K562 (cell line): ENCODE data around the gene CD1E. TPM values are rescaled to one million over a fixed set of nuclear protein-coding genes. Genes with fewer than 3 reads are reported as not detected.

Experiments
- BMI1 ChIP-seq: fragments of 150-350 bp; IDR thresholded peaks from 2 replicates; pipeline ENCODE4 v1.6.1; 2014; ENCODE audit warnings: low read length
- FOXP4 ChIP-seq: sonication (generic); formaldehyde crosslinking; IDR thresholded peaks from 2 replicates; pipeline ENCODE4 v1.8.0; 2022; ENCODE audit warnings: mild to moderate bottlenecking, missing genetic modification reagents, borderline replicate concordance
- HDAC3 ChIP-seq: fragments of 450-650 bp; IDR thresholded peaks from 2 replicates; pipeline ENCODE4 v1.6.1; 2018; ENCODE audit warnings: borderline replicate concordance, mild to moderate bottlenecking, moderate library complexity; ENCODE audit not compliant: partially characterized antibody
- MEF2D ChIP-seq: conservative IDR thresholded peaks from 2 replicates; pipeline ENCODE4 v1.6.1; 2016; ENCODE audit warnings: low read depth, missing genetic modification characterization, missing compliant biosample characterization
- MTA2 ChIP-seq: fragments of 450-650 bp; IDR thresholded peaks from 2 replicates; pipeline ENCODE4 v1.6.1; 2016; ENCODE audit warnings: low read depth
- ZEB2 ChIP-seq: fragments of 450-650 bp; IDR thresholded peaks from 2 replicates; pipeline ENCODE4 v1.6.1; 2016
- ZNF140 ChIP-seq: fragments of 250-450 bp; sonication (Bioruptor Pico); IDR thresholded peaks from 2 replicates; pipeline ENCODE4 v1.8.0; 2021; ENCODE audit warnings: moderate library complexity, mild to moderate bottlenecking, inconsistent platforms
- ZNF518B ChIP-seq: fragments of 250-450 bp; sonication (Bioruptor Pico); IDR thresholded peaks from 2 replicates; pipeline ENCODE4 v1.5.0; 2021; ENCODE audit warnings: mild to moderate bottlenecking, moderate library complexity
- ZNF77 ChIP-seq: fragments of 250-450 bp; sonication (Bioruptor Pico); IDR thresholded peaks from 2 replicates; pipeline ENCODE4 v1.5.0; 2020
- ZSCAN32 ChIP-seq: fragments of 450-650 bp; formaldehyde crosslinking; IDR thresholded peaks from 2 replicates; pipeline ENCODE4 v1.4.0; 2020; ENCODE audit warnings: mild to moderate bottlenecking, moderate library complexity
- polyA plus RNA-seq, 8 experiments: library from polyadenylated mRNA; depleted of rRNA in 4 of 8; stranded (reverse) in 5 of 8; unstranded in 3 of 8; fragments of >200 nt; fragmentation: Nextera tagmentation in 2 of 8; fragmentation: Illumina TruSeq in 1 of 8; extraction: Ambion mirVana in 2 of 8; extraction: Trizol in 1 of 8; gene quantifications; 2 replicates each; pipeline versions ENCODE4 v1.2.1 to v1.2.3, GENCODE V29; 2011 to 2014; ENCODE audit warnings: inconsistent platforms in 1 of 8, missing spikeins in 1 of 8
- total RNA-seq, 7 experiments: library from RNA; depleted of rRNA in 6 of 7; stranded (reverse); fragments of >200 nt in 6 of 7; fragmentation: Illumina TruSeq in 2 of 7; extraction: Trizol in 2 of 7; gene quantifications; 2 replicates each; pipeline versions ENCODE4 v1.2.1 to v1.2.3, GENCODE V29; 2011 to 2021; ENCODE audit warnings: low replicate concordance in 1 of 7

CD1E gene
- total and polyA plus RNA-seq, 9 of the 15 experiments (the other 6 are each of a cell fraction or from before 2014, with no cell fraction given): not detected

- TF ChIP-seq FOXP4 (CRISPR knock-in tag): no peak
- no peak for TF ChIP-seq ZEB2
- no peak for TF ChIP-seq ZNF140 (CRISPR knock-in tag)
- TF ChIP-seq ZSCAN32 (CRISPR knock-in tag): no peak
- no peak for TF ChIP-seq BMI1
- no peak for TF ChIP-seq MEF2D (tag)
- TF ChIP-seq ZNF518B (CRISPR knock-in tag): no peak
- no peak for TF ChIP-seq HDAC3
- TF ChIP-seq ZNF77 (CRISPR knock-in tag): no peak
- TF ChIP-seq MTA2: no peak
Measured at GRCh38 chr1:158390331-158390730, 36.6 kb downstream of the CD1E start (continued).
